H1 (cell line): ENCODE data around the gene RNF208. TPM values are rescaled to one million over a fixed set of nuclear protein-coding genes. Genes with fewer than 3 reads are reported as not detected.

ENCODE experiments used
- CTCF ChIA-PET: fragments of 300-600 bp; sonication (Branson Sonifier 250); formaldehyde crosslinking; loops from one replicate; lab custom pipeline; 2021; ENCODE audit not compliant: partially characterized antibody; lab: Charles Lee
- POLR2A ChIA-PET: fragments of 300-600 bp; sonication (Branson Sonifier 250); formaldehyde crosslinking; loops from one replicate; lab custom pipeline; 2021; ENCODE audit warnings: inconsistent platforms; ENCODE audit not compliant: partially characterized antibody; lab: Charles Lee
- DNase-seq, 2 experiments: peaks; one replicate each; pipeline versions ENCODE4 v3.0.0 to v3.0.0-alpha.2; 2010 to 2022; ENCODE audit warnings: low spot score in 2 of 2, low read depth in 1 of 2, mixed read lengths in 1 of 2
- FAIRE-seq: peaks from 2 replicates; lab custom pipeline; 2011; peaks lifted over from hg19 to GRCh38; lab: Jason Lieb, UNC
- H2AFZ ChIP-seq: 2 replicates; pipeline ENCODE4 v1.8.1; 2012; ENCODE audit warnings: low read length, inconsistent platforms
- H2AK5ac ChIP-seq: 2 replicates; pipeline ENCODE4 v1.6.1; 2013; ENCODE audit warnings: low read depth, low read length
- H2BK120ac ChIP-seq: replicated peaks from 2 replicates; pipeline ENCODE3; 2013; ENCODE audit warnings: low read depth, low read length, inconsistent platforms
- H2BK12ac ChIP-seq: 2 replicates; pipeline ENCODE4 v1.6.1; 2013; ENCODE audit warnings: low read depth, low read length
- H2BK15ac ChIP-seq: 2 replicates; pipeline ENCODE4 v1.6.1; 2013; ENCODE audit warnings: low read length
- H2BK20ac ChIP-seq: 2 replicates; pipeline ENCODE4 v1.6.1; 2013; ENCODE audit warnings: low read length
- H2BK5ac ChIP-seq: 2 replicates; pipeline ENCODE4 v1.6.1; 2013; ENCODE audit warnings: low read depth, low read length
- H3K14ac ChIP-seq: 2 replicates; pipeline ENCODE4 v1.6.1; 2013; ENCODE audit warnings: inconsistent platforms; ENCODE audit not compliant: insufficient read length
- H3K18ac ChIP-seq: 2 replicates; pipeline ENCODE4 v1.6.1; 2013; ENCODE audit warnings: low read length; ENCODE audit errors: extremely low read depth
- H3K23ac ChIP-seq: 2 replicates; pipeline ENCODE4 v1.6.1; 2013; ENCODE audit warnings: inconsistent platforms; ENCODE audit not compliant: insufficient read length
- H3K23me2 ChIP-seq: 2 replicates; pipeline ENCODE4 v1.6.1; 2013; ENCODE audit warnings: low read depth, low read length
- H3K27ac ChIP-seq: 2 replicates; pipeline ENCODE4 v1.6.1; 2011; ENCODE audit warnings: low read depth, low read length, inconsistent platforms
- H3K27me3 ChIP-seq, 4 experiments: replicated peaks in 1 of 4; 1 replicate in 1 of 4; 2 replicates in 3 of 4; pipeline versions ENCODE4 v1.6.1 to v1.8.1; 2011 to 2013; ENCODE audit warnings: low read length in 3 of 4, mild to moderate bottlenecking in 3 of 4, inconsistent platforms in 2 of 4, mixed read lengths in 2 of 4, moderate library complexity in 1 of 4; ENCODE audit not compliant: control insufficient read depth in 3 of 4, insufficient read depth in 3 of 4; ENCODE audit errors: extremely low read depth in 1 of 4
- H3K36me3 ChIP-seq, 4 experiments: 2 replicates each; pipeline versions ENCODE4 v1.6.1 to v1.8.1; 2011 to 2013; ENCODE audit warnings: mild to moderate bottlenecking in 4 of 4, low read length in 3 of 4, moderate library complexity in 2 of 4, control low read depth in 1 of 4, inconsistent platforms in 1 of 4; ENCODE audit not compliant: insufficient read depth in 4 of 4, control insufficient read depth in 2 of 4
- H3K4ac ChIP-seq: replicated peaks from 2 replicates; pipeline ENCODE3; 2013; ENCODE audit warnings: low read length, low read depth, mixed read lengths, inconsistent platforms; ENCODE audit not compliant: insufficient read length
- H3K4me1 ChIP-seq, 4 experiments: replicated peaks in 1 of 4; 1 replicate in 1 of 4; 2 replicates in 3 of 4; pipeline versions ENCODE4 v1.6.1 to v1.8.1; 2011 to 2013; ENCODE audit warnings: low read length in 3 of 4, inconsistent platforms in 2 of 4, mixed read lengths in 1 of 4; ENCODE audit not compliant: insufficient read depth in 4 of 4, control insufficient read depth in 3 of 4
- H3K4me2 ChIP-seq, 2 experiments: 2 replicates each; pipeline versions ENCODE4 v1.6.1 to v1.8.1; 2011 to 2013; ENCODE audit warnings: low read depth in 2 of 2, low read length in 2 of 2, control low read depth in 1 of 2, inconsistent platforms in 1 of 2, mild to moderate bottlenecking in 1 of 2; ENCODE audit not compliant: insufficient read depth in 1 of 2
- H3K4me3 ChIP-seq, 4 experiments: fragments of 200-600, 300-600 bp in 1 of 4; sonication (generic), shearing (Covaris generic), sonication (Bioruptor Twin) in 1 of 4; 2 replicates each; pipeline versions ENCODE4 v1.5.1 to v1.8.1; 2011 to 2016; ENCODE audit warnings: low read length in 4 of 4, low read depth in 3 of 4, control low read depth in 2 of 4, inconsistent platforms in 2 of 4, mild to moderate bottlenecking in 2 of 4, mixed read lengths in 1 of 4, moderate library complexity in 1 of 4; ENCODE audit not compliant: insufficient read depth in 2 of 4; ENCODE audit errors: extremely low read depth in 1 of 4
- H3K56ac ChIP-seq: replicated peaks from 2 replicates; pipeline ENCODE3; 2013; ENCODE audit warnings: low read depth, mild to moderate bottlenecking, mixed read lengths, low read length, inconsistent platforms; ENCODE audit not compliant: insufficient read length
- H3K79me1 ChIP-seq: 2 replicates; pipeline ENCODE4 v1.6.1; 2013; ENCODE audit warnings: low read depth, low read length, control low read depth
- H3K79me2 ChIP-seq, 2 experiments: 2 replicates each; pipeline versions ENCODE4 v1.6.1 to v1.8.1; 2012 to 2013; ENCODE audit warnings: low read length in 2 of 2, mild to moderate bottlenecking in 2 of 2, inconsistent platforms in 1 of 2; ENCODE audit not compliant: insufficient read depth in 2 of 2, control insufficient read depth in 1 of 2
- H3K9ac ChIP-seq, 4 experiments: replicated peaks in 1 of 4; 1 replicate in 1 of 4; 2 replicates in 3 of 4; pipeline versions ENCODE4 v1.6.1 to v1.8.1; 2011 to 2013; ENCODE audit warnings: low read depth in 3 of 4, low read length in 3 of 4, control low read depth in 2 of 4, mild to moderate bottlenecking in 2 of 4, moderate library complexity in 2 of 4, inconsistent platforms in 1 of 4; ENCODE audit errors: extremely low read depth in 1 of 4
- H3K9me3 ChIP-seq, 2 experiments: 2 replicates each; pipeline versions ENCODE4 v1.6.1 to v1.8.1; 2012 to 2013; ENCODE audit warnings: mild to moderate bottlenecking in 2 of 2, moderate library complexity in 2 of 2, control low read depth in 1 of 2, inconsistent platforms in 1 of 2, low read depth in 1 of 2, low read length in 1 of 2, mixed read lengths in 1 of 2; ENCODE audit not compliant: insufficient read depth in 2 of 2
- H4K20me1 ChIP-seq, 2 experiments: replicated peaks in 1 of 2; 2 replicates each; pipeline versions ENCODE3 to v1.8.1; 2011 to 2013; ENCODE audit warnings: inconsistent platforms in 2 of 2, low read length in 2 of 2, mild to moderate bottlenecking in 1 of 2; ENCODE audit not compliant: insufficient read depth in 2 of 2, control insufficient read depth in 1 of 2
- H4K5ac ChIP-seq: 2 replicates; pipeline ENCODE4 v1.6.1; 2013; ENCODE audit warnings: low read length, low read depth, mixed read lengths, inconsistent platforms; ENCODE audit not compliant: insufficient read length
- H4K8ac ChIP-seq: 2 replicates; pipeline ENCODE4 v1.8.0; 2013; ENCODE audit warnings: mild to moderate bottlenecking, moderate library complexity, low read length, inconsistent platforms; ENCODE audit not compliant: insufficient read depth; ENCODE audit errors: extremely low read depth
- H4K91ac ChIP-seq: replicated peaks from 2 replicates; pipeline ENCODE3; 2013; ENCODE audit warnings: low read length, mixed read lengths, inconsistent platforms; ENCODE audit not compliant: insufficient read length
- ASH2L ChIP-seq: fragments of 200-600, 300-600 bp; sonication (generic); IDR thresholded peaks from one replicate; pipeline ENCODE4 v1.7.1; 2017; ENCODE audit warnings: low read length
- EGR1 ChIP-seq: IDR thresholded peaks from 2 replicates; pipeline ENCODE4 v1.6.1; 2011; ENCODE audit warnings: low read depth, low read length, borderline replicate concordance
- EZH2 ChIP-seq: fragments of 200-600 bp; sonication (generic); IDR thresholded peaks from 2 replicates; pipeline ENCODE4 v1.7.1; 2012; ENCODE audit warnings: low read depth, mild to moderate bottlenecking, moderate library complexity, low read length, inconsistent platforms; ENCODE audit not compliant: severe bottlenecking
- HDAC6 ChIP-seq: IDR thresholded peaks from one replicate; pipeline ENCODE4 v1.7.1; 2012; ENCODE audit warnings: low read depth, mild to moderate bottlenecking, inconsistent platforms, low read length, moderate library complexity
- KDM4A ChIP-seq: IDR thresholded peaks from one replicate; pipeline ENCODE4 v1.7.1; 2012; ENCODE audit warnings: low read depth, mild to moderate bottlenecking, moderate library complexity, low read length, inconsistent platforms; ENCODE audit not compliant: severe bottlenecking
- MAFK ChIP-seq: IDR thresholded peaks from 2 replicates; pipeline ENCODE4 v1.6.1; 2012; ENCODE audit warnings: low read depth, mild to moderate bottlenecking, improper control_type of control experiment, low read length
- NANOG ChIP-seq: IDR thresholded peaks from 2 replicates; pipeline ENCODE4 v1.6.1; 2011; ENCODE audit warnings: low read length, low read depth, mild to moderate bottlenecking, inconsistent platforms; ENCODE audit not compliant: insufficient read depth, poor library complexity, severe bottlenecking
- NRF1 ChIP-seq: IDR thresholded peaks from 2 replicates; pipeline ENCODE4 v1.6.1; 2011; ENCODE audit warnings: mild to moderate bottlenecking, low read depth, low read length, improper control_type of control experiment
- POLR2A ChIP-seq, 2 experiments: IDR thresholded peaks; 1 replicate in 1 of 2; 2 replicates in 1 of 2; pipeline ENCODE4 v1.6.1; 2011; ENCODE audit warnings: low read depth in 2 of 2, low read length in 2 of 2, mild to moderate bottlenecking in 2 of 2; ENCODE audit errors: control extremely low read depth in 1 of 2
- RFX5 ChIP-seq: IDR thresholded peaks from 2 replicates; pipeline ENCODE4 v1.6.1; 2011; ENCODE audit warnings: low read depth, low read length, improper control_type of control experiment, borderline replicate concordance
- SP2 ChIP-seq: IDR thresholded peaks from 2 replicates; pipeline ENCODE4 v1.6.1; 2012; ENCODE audit warnings: mild to moderate bottlenecking, low read length, inconsistent platforms
- WGBS, 2 experiments: shearing (Covaris generic) in 1 of 2; methylation state at CpG; one replicate each; pipeline versions ENCODE4 v1.1.6 to v1.1.7; 2013 to 2015; ENCODE audit warnings: low lambda C conversion rate in 2 of 2, mixed read lengths in 2 of 2, inconsistent platforms in 1 of 2, low coverage in 1 of 2, missing lambda C conversion rate in 1 of 2; ENCODE audit not compliant: insufficient replicate concordance in 2 of 2, insufficient coverage in 1 of 2, insufficient read length in 1 of 2; ENCODE audit errors: extremely low coverage in 1 of 2, missing lambda C conversion rate in 1 of 2; 5-methylcytosine and 5-hydroxymethylcytosine counted together
- polyA plus RNA-seq, 7 experiments: library from polyadenylated mRNA; depleted of rRNA in 3 of 7; stranded (reverse) in 5 of 7; unstranded in 2 of 7; fragments of >200 nt in 5 of 7; fragments of 200-250 nt in 2 of 7; gene quantifications; 1 replicate in 5 of 7; 2 replicates in 1 of 7; 4 replicates in 1 of 7; pipeline versions ENCODE4 v1.2.1 to v1.2.3, GENCODE V29; 2011 to 2013; ENCODE audit warnings: missing spikeins in 2 of 7, mixed read lengths in 2 of 7
- total RNA-seq: library from RNA; stranded (reverse); fragmentation: NEBNext Ultra II Directional; extraction: Animal tissue kit (Norgen Biotek cat#: 25700); gene quantifications from 2 replicates; pipeline ENCODE4 v1.2.1, GENCODE V29; 2021

The RNF208 gene
- total and polyA plus RNA-seq, 2 of the 8 experiments (the other 6 are each of a cell fraction or from before 2014, with no cell fraction given): 2.7 to 7.7 TPM

DNA sequence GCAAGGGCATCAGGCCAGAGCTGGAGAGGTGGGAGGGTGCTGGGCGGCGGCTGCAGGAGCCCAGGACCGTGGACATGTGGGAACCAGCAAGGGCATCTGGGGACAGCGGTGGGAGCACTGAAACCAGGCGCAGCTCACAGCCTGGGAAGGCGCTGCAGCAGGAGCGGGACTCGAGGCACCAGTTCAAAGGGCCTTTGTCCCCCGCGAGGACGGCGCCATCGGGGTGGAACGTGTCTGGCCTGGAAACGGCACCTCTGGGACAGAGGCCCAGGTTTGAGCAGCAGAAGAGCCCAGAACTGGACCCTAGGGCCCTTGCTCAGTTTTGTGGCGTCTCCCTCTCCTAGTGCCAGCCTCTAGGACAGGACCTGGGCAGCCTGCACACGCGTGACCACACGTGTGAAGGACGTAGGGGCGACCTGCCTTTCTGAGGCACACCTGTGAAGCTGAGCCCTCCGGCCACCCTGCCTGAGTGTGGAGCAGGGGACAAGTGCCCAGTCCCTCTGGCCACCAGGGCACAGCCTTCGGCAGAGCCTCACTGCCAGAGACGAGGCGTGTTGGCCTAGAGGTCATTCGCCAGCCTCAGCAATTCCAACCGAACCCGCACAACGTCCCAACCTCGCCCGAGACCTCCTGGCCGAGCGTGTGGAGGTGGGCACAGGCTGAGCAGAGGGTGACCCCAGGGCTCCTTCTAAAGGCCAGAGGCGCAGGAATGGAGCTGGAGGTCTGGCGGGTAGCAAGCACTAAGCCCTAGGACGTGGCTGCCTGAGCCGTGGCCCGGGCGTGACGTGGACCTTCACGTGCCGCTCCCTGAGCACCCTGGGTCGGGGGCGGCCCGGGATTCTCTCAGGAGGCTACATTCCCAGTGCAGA lies 48.0 kb downstream of the RNF208 start:
- Histone ChIP-seq H2BK120ac (no peak overlapping the region), H3K27ac (no peak overlapping the region), H2AK5ac (no peak overlapping the region), H3K23ac (no peak overlapping the region), H2BK5ac (no peak overlapping the region), H3K18ac (no peak overlapping the region), H2BK20ac (no peak overlapping the region), H3K36me3 (no peaks in the 10 kb centered on the region), H3K4ac (peak overlapping the region; percentile 53), H3K4me3 (no peak overlapping the region), H4K8ac (no peak overlapping the region), H3K56ac (no peak overlapping the region), H4K5ac (no peak overlapping the region), H3K79me1 (no peaks in the 10 kb centered on the region), H3K14ac (no peak overlapping the region), H2BK15ac (no peak overlapping the region), H3K4me2 (no peak overlapping the region), H2AFZ (no peak overlapping the region), H3K9me3 (no peaks in the 10 kb centered on the region), H3K9ac (no peak overlapping the region), H4K91ac (no peak overlapping the region), H3K27me3 (peaks cover 9 to 35% (median 28%) of the 10 kb centered on the region in 4 experiments), H2BK12ac (peak overlapping the region; percentile 68; the same call in 1 of the 2 replicates), H3K23me2 (peaks cover 7% of the 10 kb centered on the region; the same call in 1 of the 2 replicates), H3K4me1 (peaks cover 0 to 20% (median 11%) of the 10 kb centered on the region in 4 experiments; a peak in 6 of 7 replicates), H3K79me2 (no peaks in the 10 kb centered on the region), H4K20me1 (peaks cover 2 to 15% of the 10 kb centered on the region in 2 experiments)
- WGBS, 2 experiments: 94% methylated on average over 39 of the region's 45 CpGs; no CpG with 5 or more reads in 1 of the 2 experiments
- ChIA-PET CTCF (interaction anchor here (0.6 to 3.9 kb wide), 23 partner anchors 8 to 178 kb away, joined by 3 to 47 read pairs (median 4); partner anchors contain the start of genes ABCA2, ANAPC2, CLIC3 and GRIN1), POLR2A (interaction anchor here (0.8 to 3.7 kb wide), 14 partner anchors 10 to 105 kb away, joined by 3 to 15 read pairs (median 4); partner anchors contain the start of genes ANAPC2, SSNA1, TPRN and TUBB4B)
- TF ChIP-seq EZH2 (no peak), HDAC6 (no peak), MAFK (no peak), POLR2A (IDR thresholded peaks at IDR 0.05; ENCODE audit: control extremely low read depth in 1 of 2, low read depth in 2 of 2, low read length in 2 of 2) (no peak), SP2 (no peak), EGR1 (no peak), RFX5 (no peak), NRF1 (no peak), ASH2L (no peak), KDM4A (no peak), NANOG (no peak)
- no peak for FAIRE-seq
- DNase-seq: no peak
